Transverse colon (tissue), 4 donors: ENCODE data around the gene AGBL4. TPM values are rescaled to one million over a fixed set of nuclear protein-coding genes. Genes with fewer than 3 reads are reported as not detected.
A peak's percentile ranks its signal among the peaks of the same experiment; 100 is the strongest.

Source experiments
- DNase-seq: peaks from one replicate; pipeline ENCODE4 v3.0.0-alpha.2; 2019
- H3K27ac ChIP-seq, 4 donors: fragments of 200-600 bp; sonication (generic); 2 replicates each; pipeline ENCODE4 v1.5.1; 2016 to 2018; ENCODE audit warnings: inconsistent platforms in 4 of 4
- H3K27me3 ChIP-seq: fragments of 200-600 bp; sonication (generic); 2 replicates; pipeline ENCODE4 v1.5.1; 2017; ENCODE audit warnings: inconsistent platforms
- H3K36me3 ChIP-seq, 4 donors: fragments of 200-600 bp; sonication (generic); 2 replicates each; pipeline ENCODE4 v1.5.1; 2017 to 2019; ENCODE audit warnings: inconsistent platforms in 4 of 4
- H3K4me1 ChIP-seq, 4 donors: fragments of 200-600 bp; sonication (generic); 2 replicates each; pipeline ENCODE4 v1.5.1; 2017 to 2020; ENCODE audit warnings: inconsistent platforms in 4 of 4
- H3K4me3 ChIP-seq, 4 donors: fragments of 200-600 bp; sonication (generic); 1 replicate in 1 of 4; 2 replicates in 3 of 4; pipeline versions ENCODE4 v1.5.1 to v1.6.1; 2017 to 2019; ENCODE audit warnings: inconsistent platforms in 4 of 4
- H3K9me3 ChIP-seq, 2 donors: fragments of 200-600 bp; sonication (generic); 2 replicates each; pipeline ENCODE4 v1.5.1; 2017 to 2019; ENCODE audit warnings: inconsistent platforms in 2 of 2
- CTCF ChIP-seq, 5 experiments: fragments of 200-600 bp in 3 of 5; fragments of 450-650 bp in 2 of 5; sonication (generic) in 3 of 5; IDR thresholded peaks; 1 replicate in 2 of 5; 2 replicates in 3 of 5; pipeline ENCODE4 v1.5.1; 2016 to 2017; ENCODE audit warnings: antibody characterized with exemption in 5 of 5, inconsistent platforms in 3 of 5, mild to moderate bottlenecking in 2 of 5, moderate library complexity in 1 of 5
- EP300 ChIP-seq: sonication (generic); formaldehyde crosslinking; IDR thresholded peaks from one replicate; pipeline ENCODE4 v1.6.1; 2017; ENCODE audit warnings: antibody characterized with exemption, low read depth
- POLR2A ChIP-seq: fragments of 450-650 bp; IDR thresholded peaks from one replicate; pipeline ENCODE4 v1.6.1; 2016; ENCODE audit warnings: antibody characterized with exemption, mild to moderate bottlenecking, moderate library complexity
- POLR2AphosphoS5 ChIP-seq, 3 donors: sonication (generic); formaldehyde crosslinking; IDR thresholded peaks; one replicate each; pipeline ENCODE4 v1.6.1; 2016; ENCODE audit warnings: antibody characterized with exemption in 3 of 3
- WGBS, 2 donors: methylation state at CpG; one replicate each; pipeline ENCODE4 v1.1.5; 2018; ENCODE audit warnings: low coverage in 1 of 2; 5-methylcytosine and 5-hydroxymethylcytosine counted together
- in situ Hi-C, 4 donors: fragments of 200-750 bp; cut with MboI; loops; one replicate each; pipeline versions ENCODE4 v1.15.0 to v1.15.1; 2017; ENCODE audit warnings: low sequenced_read_pairs in 3 of 4, low pct_ligation_motif_present in 1 of 4, low pct_unique_long_range_greater_than_20kb in 1 of 4
- intact Hi-C: fragments of 100-400 bp; cut with DNase I; formaldehyde crosslinking; loops from one replicate; pipeline ENCODE4 v1.15.1; 2023; ENCODE audit warnings: low total_unique reads
- total RNA-seq, 4 donors: library from RNA; depleted of rRNA; stranded (reverse); fragments of >200 nt; gene quantifications; one replicate each; pipeline ENCODE4 v1.1.0, GENCODE V29; 2016

Gene AGBL4
- total RNA-seq, 4 donors from 2014 or later = 0.82 TPM; not detected in 3

- intact Hi-C loops = no loop called here
- in situ Hi-C loops = no loop called here
- H3K4me3 ChIP-seq = no peak overlapping the region
- H3K27me3 ChIP-seq = no peaks in the 10 kb centered on the region
- H3K9me3 ChIP-seq = no peaks in the 10 kb centered on the region
- no peak overlapping the region for H3K27ac ChIP-seq
- TF ChIP-seq CTCF (IDR thresholded peaks at IDR 0.05) (no peak), POLR2AphosphoS5 (IDR thresholded peaks at IDR 0.05) (no peak), EP300 (no peak), POLR2A (no peak)
- H3K4me1 ChIP-seq = no peaks in the 10 kb centered on the region
- DNase-seq = no peak
- 54% methylated on average over 9 to 13 of the region's 13 CpGs for WGBS, 2 donors
- no peaks in the 10 kb centered on the region for H3K36me3 ChIP-seq
These were observed 1075.8 kb downstream of the AGBL4 start for GRCh38 chr1:48947761-48948537.

GRCh38 chr1:48946070-48946469 is 1077.7 kb downstream of the AGBL4 start:
- in situ Hi-C loops (no loop called here), intact Hi-C loops (no loop called here)
- Histone ChIP-seq H3K4me1 (no peaks in the 10 kb centered on the region), H3K27ac (no peak overlapping the region), H3K27me3 (no peaks in the 10 kb centered on the region), H3K9me3 (no peaks in the 10 kb centered on the region), H3K36me3 (no peaks in the 10 kb centered on the region), H3K4me3 (no peak overlapping the region)
- DNase-seq = no peak
- TF ChIP-seq POLR2AphosphoS5 (IDR thresholded peaks at IDR 0.05) (no peak), CTCF (IDR thresholded peaks at IDR 0.05) (no peak), EP300 (no peak), POLR2A (no peak)
- WGBS, 2 donors = 81 to 100% methylated on average over 2 of the region's 2 CpGs

- H3K27ac ChIP-seq = no peak overlapping the region
- intact Hi-C loops = no loop called here
These were observed 1078.9 kb downstream of the AGBL4 start for GRCh38 chr1:48944811-48945210.

GRCh38 chr1:48943826-48944225 is 1079.9 kb downstream of the AGBL4 start:
- TF ChIP-seq CTCF (IDR thresholded peaks at IDR 0.05) (no peak), EP300 (no peak), POLR2AphosphoS5 (IDR thresholded peaks at IDR 0.05) (no peak), POLR2A (no peak)
- peak overlapping the region in 1 of 4 donors; percentile 34 for H3K27ac ChIP-seq
- WGBS, 2 donors = 77 to 100% methylated on average over 2 to 5 of the region's 5 CpGs
- no peak overlapping the region for H3K4me3 ChIP-seq
- in situ Hi-C loops (no loop called here), intact Hi-C loops (no loop called here)
- no peaks in the 10 kb centered on the region for H3K4me1 ChIP-seq
- no peaks in the 10 kb centered on the region for H3K27me3 ChIP-seq
- H3K36me3 ChIP-seq = no peaks in the 10 kb centered on the region
- no peaks in the 10 kb centered on the region for H3K9me3 ChIP-seq
- DNase-seq = no peak

More at GRCh38 chr1:48944811-48945210, 1078.9 kb downstream of the AGBL4 start:
- no peak overlapping the region for H3K4me3 ChIP-seq
- no peaks in the 10 kb centered on the region for H3K36me3 ChIP-seq
- H3K4me1 ChIP-seq = no peaks in the 10 kb centered on the region
- no peak for TF ChIP-seq POLR2A
- TF ChIP-seq EP300 = no peak
- no peak for TF ChIP-seq CTCF (IDR thresholded peaks at IDR 0.05)
- no peak for TF ChIP-seq POLR2AphosphoS5 (IDR thresholded peaks at IDR 0.05)
- no peaks in the 10 kb centered on the region for H3K9me3 ChIP-seq
- H3K27me3 ChIP-seq = no peaks in the 10 kb centered on the region
- in situ Hi-C loops = no loop called here
- no peak for DNase-seq
